Stimulated activated CD8-positive, alpha-beta memory T cell treated with anti-CD3 and anti-CD28 coated beads, Interleukin-7, amount 100 ng/mL, for 4 hours (primary cell): ENCODE results near the gene CDH13.

Experiments used
- DNase-seq, 2 donors: peaks; one replicate each; pipeline ENCODE4 v3.0.0-alpha.2; 2020; ENCODE audit warnings: low read depth in 2 of 2

Gene CDH13

GRCh38 chr16:83433201-83433600 lies 806.4 kb downstream of the CDH13 start:
- DNase-seq = no peak

GRCh38 chr16:83437036-83437435 lies 810.3 kb downstream of the CDH13 start:
- DNase-seq = no peak

GRCh38 chr16:83438326-83438725 lies 811.6 kb downstream of the CDH13 start:
- no peak for DNase-seq

- no peak for DNase-seq
Measured at GRCh38 chr16:83439412-83439811, 812.6 kb downstream of the CDH13 start.

- DNase-seq = no peak
Measured at GRCh38 chr16:83441517-83441916, 814.7 kb downstream of the CDH13 start.

GRCh38 chr16:83443972-83444371 lies 817.2 kb downstream of the CDH13 start:
- DNase-seq = no peak

- DNase-seq = no peak
Measured at GRCh38 chr16:83447560-83447959, 820.8 kb downstream of the CDH13 start.

GRCh38 chr16:83449861-83450260 lies 823.1 kb downstream of the CDH13 start:
- DNase-seq = no peak

GRCh38 chr16:83453977-83454376 lies 827.2 kb downstream of the CDH13 start:
- DNase-seq = no peak

GRCh38 chr16:83455716-83456115 lies 828.9 kb downstream of the CDH13 start:
- no peak for DNase-seq

GRCh38 chr16:83456934-83457333 lies 830.2 kb downstream of the CDH13 start:
- DNase-seq = no peak

- DNase-seq = no peak
Measured at GRCh38 chr16:83458612-83459011, 831.8 kb downstream of the CDH13 start.

GRCh38 chr16:83464991-83465390 lies 838.2 kb downstream of the CDH13 start:
- no peak for DNase-seq

GRCh38 chr16:83470416-83470815 lies 843.6 kb downstream of the CDH13 start:
- DNase-seq = no peak

- no peak for DNase-seq
Measured at GRCh38 chr16:83472776-83473501, 846.2 kb downstream of the CDH13 start.

- no peak for DNase-seq
Measured at GRCh38 chr16:83473926-83474650, 847.3 kb downstream of the CDH13 start.

- no peak for DNase-seq
Measured at GRCh38 chr16:83475108-83475507, 848.3 kb downstream of the CDH13 start.

- DNase-seq = no peak
Measured at GRCh38 chr16:83481589-83481988, 854.8 kb downstream of the CDH13 start.

GRCh38 chr16:83482545-83483162 lies 855.9 kb downstream of the CDH13 start:
- DNase-seq = no peak

GRCh38 chr16:83490073-83490472 lies 863.3 kb downstream of the CDH13 start:
- no peak for DNase-seq

GRCh38 chr16:83494459-83494858 lies 867.7 kb downstream of the CDH13 start:
- DNase-seq = no peak

- DNase-seq = no peak
Measured at GRCh38 chr16:83501481-83501880, 874.7 kb downstream of the CDH13 start.

GRCh38 chr16:83508295-83508694 lies 881.5 kb downstream of the CDH13 start:
- no peak for DNase-seq
